Stimulated activated naive CD4-positive, alpha-beta T cell (primary cell): ENCODE measurements around the gene PLPP4.

Experiments used
- DNase-seq, 6 experiments: peaks; one replicate each; lab custom pipeline; 2025; lab: John Stamatoyannopoulos, UW

Gene PLPP4

GRCh38 chr10:120456626-120457430 lies at the start of gene PLPP4:
PLPP4 (plus strand) TSS chr10:120457227; CDS start chr10:120457306, 79 bp downstream.
- no peak for DNase-seq

- no peak for DNase-seq
Measured at GRCh38 chr10:120409816-120410215, 47.2 kb upstream of the PLPP4 start.

- no peak for DNase-seq
Measured at GRCh38 chr10:120414946-120415345, 42.1 kb upstream of the PLPP4 start.

- DNase-seq = no peak
Measured at GRCh38 chr10:120415709-120416330, 41.2 kb upstream of the PLPP4 start.

GRCh38 chr10:120420421-120420820 lies 36.6 kb upstream of the PLPP4 start:
- no peak for DNase-seq

- DNase-seq = no peak
Measured at GRCh38 chr10:120421250-120421649, 35.8 kb upstream of the PLPP4 start.

- no peak for DNase-seq
Measured at GRCh38 chr10:120422457-120422856, 34.6 kb upstream of the PLPP4 start.

GRCh38 chr10:120423431-120424197 lies 33.4 kb upstream of the PLPP4 start:
- no peak for DNase-seq

GRCh38 chr10:120424198-120424464 lies 32.9 kb upstream of the PLPP4 start:
- DNase-seq = no peak

- DNase-seq = no peak
Measured at GRCh38 chr10:120426306-120426705, 30.7 kb upstream of the PLPP4 start.

- DNase-seq = no peak
Measured at GRCh38 chr10:120428754-120429153, 28.3 kb upstream of the PLPP4 start.

GRCh38 chr10:120429395-120429794 lies 27.6 kb upstream of the PLPP4 start:
- no peak for DNase-seq

GRCh38 chr10:120431251-120431651 lies 25.8 kb upstream of the PLPP4 start:
- DNase-seq = no peak

- DNase-seq = no peak
Measured at GRCh38 chr10:120432209-120432608, 24.8 kb upstream of the PLPP4 start.

- no peak for DNase-seq
Measured at GRCh38 chr10:120433141-120433540, 23.9 kb upstream of the PLPP4 start.

GRCh38 chr10:120436439-120437112 lies 20.5 kb upstream of the PLPP4 start:
- no peak for DNase-seq

- DNase-seq = no peak
Measured at GRCh38 chr10:120437541-120437940, 19.5 kb upstream of the PLPP4 start.

- DNase-seq = no peak
Measured at GRCh38 chr10:120451968-120452367, 5.1 kb upstream of the PLPP4 start.

- DNase-seq = no peak
Measured at GRCh38 chr10:120453319-120453718, 3.7 kb upstream of the PLPP4 start.

GRCh38 chr10:120453886-120454285 lies 3.1 kb upstream of the PLPP4 start:
- no peak for DNase-seq

GRCh38 chr10:120455004-120455403 lies 2.0 kb upstream of the PLPP4 start:
- no peak for DNase-seq

- DNase-seq = no peak
Measured at GRCh38 chr10:120455606-120456005, 1.4 kb upstream of the PLPP4 start.
